ENCODE data around the gene PDZD8. TPM values are rescaled to one million over a fixed set of nuclear protein-coding genes. Genes with fewer than 3 reads are reported as not detected.

PDZD8 gene
- total RNA-seq, 5 donors from 2014 or later (not counting 1 experiment from before 2014, with no cell fraction given), result 12.8 to 20.8 (median 19.4) TPM

DNA sequence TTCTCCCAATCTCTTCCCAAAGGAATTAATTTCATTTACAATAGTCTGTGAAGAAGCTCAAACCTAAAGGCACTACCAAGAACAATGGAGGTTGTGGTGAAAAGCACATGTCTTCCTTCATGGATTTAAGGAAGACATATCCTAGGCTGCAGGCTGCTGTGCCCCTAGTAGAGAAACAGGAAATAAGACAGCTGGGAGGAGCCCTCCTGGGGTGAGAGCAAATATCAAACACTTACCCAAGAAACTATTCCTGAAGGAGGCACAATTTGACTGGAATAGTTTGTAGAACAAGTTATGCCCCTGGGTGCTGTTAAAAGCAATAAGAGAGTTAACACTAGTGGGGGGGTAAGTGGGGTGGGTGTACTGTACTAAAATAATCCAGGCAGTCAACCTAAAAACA lies 30.1 kb downstream of the PDZD8 start:
- Mint-ChIP-seq H3K9me3 (no peaks in the 10 kb centered on the region), H3K4me1 (peaks cover 63 to 73% (median 65%) of the 10 kb centered on the region in 3 donors), H3K27me3 (no peaks in the 10 kb centered on the region), H3K27ac (no peak overlapping the region), H3K36me3 (peaks cover 9% of the 10 kb centered on the region), H3K4me3 (no peak overlapping the region)
- DNase-seq, result no peak
- Histone ChIP-seq H3K4me1 (ENCODE audit: control insufficient read depth in 1 of 2, extremely low read depth in 1 of 2, insufficient read depth in 2 of 2, low read length in 2 of 2) (peaks cover 5 to 6% of the 10 kb centered on the region in 2 experiments), H3K27ac (ENCODE audit: low read length) (no peak overlapping the region), H3K36me3 (ENCODE audit: control insufficient read depth in 2 of 2, extremely low read depth in 1 of 2, insufficient read depth in 1 of 2, low read length in 1 of 2) (no peaks in the 10 kb centered on the region), H3K4me3 (ENCODE audit: control insufficient read depth in 1 of 2, extremely low read depth in 1 of 2, low read length in 1 of 2) (no peak overlapping the region), H3K27me3 (replicated peaks in 1 of 2; ENCODE audit: control insufficient read depth in 2 of 2, extremely low read depth in 1 of 2, insufficient read depth in 2 of 2, low read length in 1 of 2) (no peaks in the 10 kb centered on the region), H3K9me3 (no peaks in the 10 kb centered on the region)
- ChIA-PET CTCF (interaction anchor here in 1 of 2 donors (0.6 kb wide), 1 partner anchor 152 kb away, joined by 3 read pairs; no protein-coding TSS in a partner anchor), POLR2A (no interaction called here)
- ATAC-seq (replicated peaks in 1 of 4), result no peak

DNA sequence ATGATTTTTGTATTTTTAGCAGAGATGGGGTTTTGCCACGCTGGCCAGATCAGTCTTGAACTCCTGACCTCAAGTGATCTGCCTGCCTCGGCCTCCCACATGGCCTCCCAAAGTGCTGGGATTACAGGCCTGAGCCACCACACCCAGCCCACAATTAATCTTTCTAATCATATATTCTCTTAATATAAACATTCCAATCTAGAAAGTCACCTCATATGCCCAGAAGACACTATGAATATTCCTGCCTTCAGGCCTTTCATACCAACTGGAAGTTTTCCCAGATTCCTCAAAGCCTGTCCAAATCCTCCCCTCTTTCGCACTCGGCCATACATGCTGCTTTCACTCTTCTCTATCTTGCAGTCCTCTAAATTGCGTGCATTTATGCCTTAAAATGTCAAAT lies 32.6 kb downstream of the PDZD8 start:
- Mint-ChIP-seq H3K36me3 (peaks cover 21% of the 10 kb centered on the region), H3K27ac (no peak overlapping the region), H3K4me1 (peaks cover 55 to 62% (median 62%) of the 10 kb centered on the region in 3 donors), H3K4me3 (no peak overlapping the region), H3K27me3 (no peaks in the 10 kb centered on the region), H3K9me3 (no peaks in the 10 kb centered on the region)
- no peak for ATAC-seq (replicated peaks in 1 of 4)
- Histone ChIP-seq H3K4me3 (ENCODE audit: control insufficient read depth in 1 of 2, extremely low read depth in 1 of 2, low read length in 1 of 2) (no peak overlapping the region), H3K36me3 (ENCODE audit: control insufficient read depth in 2 of 2, extremely low read depth in 1 of 2, insufficient read depth in 1 of 2, low read length in 1 of 2) (peaks cover 0 to 3% of the 10 kb centered on the region in 2 donors), H3K4me1 (ENCODE audit: control insufficient read depth in 1 of 2, extremely low read depth in 1 of 2, insufficient read depth in 2 of 2, low read length in 2 of 2) (peaks cover 5 to 6% of the 10 kb centered on the region in 2 experiments), H3K9me3 (no peaks in the 10 kb centered on the region), H3K27me3 (replicated peaks in 1 of 2; ENCODE audit: control insufficient read depth in 2 of 2, extremely low read depth in 1 of 2, insufficient read depth in 2 of 2, low read length in 1 of 2) (no peaks in the 10 kb centered on the region), H3K27ac (ENCODE audit: low read length) (no peak overlapping the region)
- ChIA-PET POLR2A (no interaction called here), CTCF (no interaction called here)
- no peak for DNase-seq
- WGBS (ENCODE audit: insufficient coverage), result 100% methylated on average over 5 of the region's 5 CpGs

DNA sequence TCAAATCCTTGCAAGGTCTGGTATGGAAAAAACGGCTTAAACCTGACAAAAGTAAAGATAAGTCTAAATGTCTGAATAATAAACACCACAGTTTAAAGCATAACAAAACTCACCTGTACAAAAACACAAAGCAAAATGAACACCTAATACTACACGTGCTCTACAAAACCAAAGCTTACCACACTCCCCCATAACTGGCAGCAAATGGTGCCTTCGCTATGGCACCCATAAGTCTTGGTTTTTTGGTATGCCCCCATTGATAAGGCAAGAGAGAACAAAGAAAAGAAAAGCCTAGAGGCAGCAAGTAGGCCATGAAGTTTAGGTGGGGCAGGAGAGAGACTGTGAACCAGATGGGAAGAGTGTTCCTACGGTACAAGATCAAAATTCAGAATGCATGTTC lies 34.2 kb downstream of the PDZD8 start:
- Histone ChIP-seq H3K27me3 (replicated peaks in 1 of 2; ENCODE audit: control insufficient read depth in 2 of 2, extremely low read depth in 1 of 2, insufficient read depth in 2 of 2, low read length in 1 of 2) (no peaks in the 10 kb centered on the region), H3K9me3 (no peaks in the 10 kb centered on the region), H3K4me1 (ENCODE audit: control insufficient read depth in 1 of 2, extremely low read depth in 1 of 2, insufficient read depth in 2 of 2, low read length in 2 of 2) (peaks cover 5 to 6% of the 10 kb centered on the region in 2 experiments), H3K4me3 (ENCODE audit: control insufficient read depth in 1 of 2, extremely low read depth in 1 of 2, low read length in 1 of 2) (no peak overlapping the region), H3K36me3 (ENCODE audit: control insufficient read depth in 2 of 2, extremely low read depth in 1 of 2, insufficient read depth in 1 of 2, low read length in 1 of 2) (peaks cover 0 to 3% of the 10 kb centered on the region in 2 donors), H3K27ac (ENCODE audit: low read length) (no peak overlapping the region)
- H3K36me3 Mint-ChIP-seq, result peaks cover 30% of the 10 kb centered on the region
- no peak overlapping the region for H3K4me3 Mint-ChIP-seq
- ATAC-seq (replicated peaks in 1 of 4) (no peak), DNase-seq (no peak)
- ChIA-PET POLR2A (no interaction called here), CTCF (no interaction called here)
- WGBS (ENCODE audit: insufficient coverage), result 100% methylated on average over 1 of the region's 4 CpGs
- peaks cover 46% of the 10 kb centered on the region in 3 donors for H3K4me1 Mint-ChIP-seq
- H3K27me3 Mint-ChIP-seq, result no peaks in the 10 kb centered on the region
- H3K9me3 Mint-ChIP-seq, result no peaks in the 10 kb centered on the region
- no peak overlapping the region for H3K27ac Mint-ChIP-seq

DNA sequence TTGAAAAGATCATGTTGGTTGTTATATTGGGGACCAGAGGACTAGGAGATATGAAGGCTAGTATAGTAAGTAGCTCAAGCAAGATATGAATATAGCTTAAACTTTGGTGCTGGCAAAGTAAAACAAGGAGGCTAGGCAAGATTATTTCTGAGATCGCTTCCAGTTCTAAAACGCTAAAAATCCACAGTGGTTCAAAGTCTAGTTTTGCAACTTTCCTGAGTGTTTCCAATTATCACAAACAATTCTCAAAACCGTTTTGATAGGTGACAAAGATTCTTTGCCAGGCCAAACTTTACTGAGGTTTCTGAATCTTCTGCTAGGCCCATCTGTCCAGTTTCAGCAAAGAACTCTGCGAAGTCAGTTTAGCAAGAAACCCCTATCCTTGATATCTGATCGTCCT lies 35.3 kb downstream of the PDZD8 start:
- H3K36me3 Mint-ChIP-seq, result peaks cover 39% of the 10 kb centered on the region
- no peak overlapping the region for H3K4me3 ChIP-seq (ENCODE audit: control insufficient read depth in 1 of 2, extremely low read depth in 1 of 2, low read length in 1 of 2)
- H3K4me1 ChIP-seq (ENCODE audit: control insufficient read depth in 1 of 2, extremely low read depth in 1 of 2, insufficient read depth in 2 of 2, low read length in 2 of 2), result peaks cover 1 to 4% of the 10 kb centered on the region in 2 experiments
- H3K4me1 Mint-ChIP-seq, result peaks cover 37 to 38% (median 38%) of the 10 kb centered on the region in 3 donors
- no peaks in the 10 kb centered on the region for H3K27me3 ChIP-seq (replicated peaks in 1 of 2; ENCODE audit: control insufficient read depth in 2 of 2, extremely low read depth in 1 of 2, insufficient read depth in 2 of 2, low read length in 1 of 2)
- H3K27me3 Mint-ChIP-seq, result no peaks in the 10 kb centered on the region
- no peak overlapping the region for H3K4me3 Mint-ChIP-seq
- no peak overlapping the region for H3K27ac Mint-ChIP-seq
- ChIA-PET CTCF (interaction anchor here (0.5 to 1.9 kb wide), 2 partner anchors 21 to 383 kb away, joined by 6 to 7 read pairs; no protein-coding TSS in a partner anchor), POLR2A (no interaction called here)
- no peaks in the 10 kb centered on the region for H3K9me3 ChIP-seq
- WGBS (ENCODE audit: insufficient coverage), result 99% methylated on average over 4 of the region's 5 CpGs
- peaks cover 0 to 9% (median 8%) of the 10 kb centered on the region in 3 donors for H3K9me3 Mint-ChIP-seq
- peaks cover 0 to 5% of the 10 kb centered on the region in 2 donors for H3K36me3 ChIP-seq (ENCODE audit: control insufficient read depth in 2 of 2, extremely low read depth in 1 of 2, insufficient read depth in 1 of 2, low read length in 1 of 2)
- ATAC-seq (replicated peaks in 1 of 4) (no peak), DNase-seq (no peak)
- no peak overlapping the region for H3K27ac ChIP-seq (ENCODE audit: low read length)

DNA sequence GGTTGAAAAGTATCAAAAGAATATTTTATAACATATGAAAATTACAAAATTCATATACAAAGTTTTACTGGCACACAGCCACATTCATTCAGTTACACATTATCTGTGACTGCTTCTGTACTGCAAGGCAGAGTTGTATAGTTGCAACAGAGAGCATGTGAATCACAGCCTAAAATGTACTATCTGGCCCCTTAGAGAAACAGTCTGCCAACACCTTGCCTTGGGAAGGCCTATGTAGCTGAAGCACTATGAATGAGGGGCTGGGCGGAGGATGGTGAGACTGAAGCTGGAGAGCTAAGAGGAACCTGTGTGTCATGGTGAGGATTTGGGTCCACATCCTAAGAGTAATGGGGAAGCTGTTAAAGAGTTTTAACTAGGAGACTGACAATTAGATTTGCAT lies 35.7 kb downstream of the PDZD8 start:
- no peak for ATAC-seq (replicated peaks in 1 of 4)
- no peak overlapping the region for H3K27ac Mint-ChIP-seq
- peaks cover 33 to 35% (median 35%) of the 10 kb centered on the region in 3 donors for H3K4me1 Mint-ChIP-seq

GRCh38 chr10:117334926-117335325 lies 40.3 kb downstream of the PDZD8 start:
- H3K9me3 ChIP-seq, result no peaks in the 10 kb centered on the region
- H3K27ac ChIP-seq (ENCODE audit: low read length), result no peak overlapping the region
- no peak overlapping the region for H3K4me3 Mint-ChIP-seq
- ATAC-seq (replicated peaks in 1 of 4), result no peak
- no peaks in the 10 kb centered on the region for H3K4me1 ChIP-seq (ENCODE audit: control insufficient read depth in 1 of 2, extremely low read depth in 1 of 2, insufficient read depth in 2 of 2, low read length in 2 of 2)
- peaks cover 57% of the 10 kb centered on the region for H3K36me3 Mint-ChIP-seq
- peaks cover 0 to 17% (median 16%) of the 10 kb centered on the region in 3 donors for H3K9me3 Mint-ChIP-seq
- H3K4me1 Mint-ChIP-seq, result peaks cover 0 to 18% (median 16%) of the 10 kb centered on the region in 3 donors
- peaks cover 0 to 7% of the 10 kb centered on the region in 2 donors for H3K36me3 ChIP-seq (ENCODE audit: control insufficient read depth in 2 of 2, extremely low read depth in 1 of 2, insufficient read depth in 1 of 2, low read length in 1 of 2)
- ChIA-PET CTCF (no interaction called here), POLR2A (no interaction called here)
- no peak overlapping the region for H3K27ac Mint-ChIP-seq
- H3K27me3 Mint-ChIP-seq, result no peaks in the 10 kb centered on the region
- no peak for DNase-seq
- H3K27me3 ChIP-seq (replicated peaks in 1 of 2; ENCODE audit: control insufficient read depth in 2 of 2, extremely low read depth in 1 of 2, insufficient read depth in 2 of 2, low read length in 1 of 2), result no peaks in the 10 kb centered on the region
- H3K4me3 ChIP-seq (ENCODE audit: control insufficient read depth in 1 of 2, extremely low read depth in 1 of 2, low read length in 1 of 2), result no peak overlapping the region

More for the DNA sequence above, 35.7 kb downstream of the PDZD8 start:
- ChIA-PET POLR2A (no interaction called here), CTCF (interaction anchor here (0.5 to 1.9 kb wide), 2 partner anchors 20 to 383 kb away, joined by 6 to 7 read pairs; no protein-coding TSS in a partner anchor)
- 91% methylated on average over 1 of the region's 1 CpG for WGBS (ENCODE audit: insufficient coverage)
- no peak for DNase-seq
- no peak overlapping the region for H3K4me3 Mint-ChIP-seq
- H3K9me3 Mint-ChIP-seq, result peaks cover 0 to 13% (median 12%) of the 10 kb centered on the region in 3 donors
- H3K36me3 Mint-ChIP-seq, result peaks cover 43% of the 10 kb centered on the region
- H3K27me3 ChIP-seq (replicated peaks in 1 of 2; ENCODE audit: control insufficient read depth in 2 of 2, extremely low read depth in 1 of 2, insufficient read depth in 2 of 2, low read length in 1 of 2), result no peaks in the 10 kb centered on the region
- H3K4me1 ChIP-seq (ENCODE audit: control insufficient read depth in 1 of 2, extremely low read depth in 1 of 2, insufficient read depth in 2 of 2, low read length in 2 of 2), result peaks cover 0 to 4% of the 10 kb centered on the region in 2 experiments
- peaks cover 0 to 7% of the 10 kb centered on the region in 2 donors for H3K36me3 ChIP-seq (ENCODE audit: control insufficient read depth in 2 of 2, extremely low read depth in 1 of 2, insufficient read depth in 1 of 2, low read length in 1 of 2)
- no peaks in the 10 kb centered on the region for H3K9me3 ChIP-seq
- no peak overlapping the region for H3K4me3 ChIP-seq (ENCODE audit: control insufficient read depth in 1 of 2, extremely low read depth in 1 of 2, low read length in 1 of 2)
- no peak overlapping the region for H3K27ac ChIP-seq (ENCODE audit: low read length)
- no peaks in the 10 kb centered on the region for H3K27me3 Mint-ChIP-seq

Data from T-cell (primary cell).